Calu3 (cell line): ENCODE data around the gene ADGRV1. TPM values are rescaled to one million over a fixed set of nuclear protein-coding genes. Genes with fewer than 3 reads are reported as not detected.

Experiments
- BruUV-seq: library from RNA; stranded (reverse); fragments of 400-500 nt; replicated peaks from 2 replicates; lab custom pipeline; 2021; lab: Mats Ljungman, UMichigan
- CTCF ChIA-PET: fragments of 300-600 bp; sonication (Branson Sonifier 250); formaldehyde crosslinking; loops from one replicate; lab custom pipeline; 2022; ENCODE audit warnings: antibody characterized with exemption; lab: Charles Lee
- DNase-seq: peaks from one replicate; pipeline ENCODE4 v3.0.0; 2022
- H3K27ac Mint-ChIP-seq: one replicate; pipeline ENCODE4 v1.8.0; 2022; ENCODE audit warnings: mixed read lengths; ENCODE audit not compliant: unreplicated experiment
- H3K27me3 Mint-ChIP-seq: one replicate; pipeline ENCODE4 v1.8.0; 2022; ENCODE audit warnings: mixed read lengths; ENCODE audit not compliant: unreplicated experiment
- H3K36me3 Mint-ChIP-seq: one replicate; pipeline ENCODE4 v1.8.0; 2022; ENCODE audit warnings: mild to moderate bottlenecking, moderate library complexity, mixed read lengths; ENCODE audit not compliant: insufficient read depth, unreplicated experiment
- H3K4me1 Mint-ChIP-seq: one replicate; pipeline ENCODE4 v1.8.0; 2022; ENCODE audit warnings: mild to moderate bottlenecking, low read depth, mixed read lengths; ENCODE audit not compliant: unreplicated experiment
- H3K4me3 Mint-ChIP-seq: one replicate; pipeline ENCODE4 v1.8.0; 2022; ENCODE audit warnings: mild to moderate bottlenecking, low read depth, moderate library complexity, mixed read lengths; ENCODE audit not compliant: unreplicated experiment
- H3K9me3 Mint-ChIP-seq: one replicate; pipeline ENCODE4 v1.8.0; 2022; ENCODE audit warnings: low read depth, mixed read lengths; ENCODE audit not compliant: unreplicated experiment
- intact Hi-C: fragments of 100-400 bp; cut with micrococcal nuclease; formaldehyde crosslinking; loops from one replicate; pipeline ENCODE4 v1.10.0; 2022; ENCODE audit not compliant: unreplicated experiment
- total RNA-seq: library from RNA; stranded (reverse); gene quantifications from 2 replicates; pipeline ENCODE4 v1.2.3, GENCODE V29; 2022
- TF ChIP-seq, protein P1 (sequence below): fragments of 200-600 bp; IDR thresholded peaks from one replicate; pipeline ENCODE4 v1.8.0; 2022; ENCODE audit warnings: antibody characterized with exemption; ENCODE audit not compliant: unreplicated experiment

Gene ADGRV1
- total RNA-seq, 1 experiment from 2014 or later: 1.8 TPM

DNA sequence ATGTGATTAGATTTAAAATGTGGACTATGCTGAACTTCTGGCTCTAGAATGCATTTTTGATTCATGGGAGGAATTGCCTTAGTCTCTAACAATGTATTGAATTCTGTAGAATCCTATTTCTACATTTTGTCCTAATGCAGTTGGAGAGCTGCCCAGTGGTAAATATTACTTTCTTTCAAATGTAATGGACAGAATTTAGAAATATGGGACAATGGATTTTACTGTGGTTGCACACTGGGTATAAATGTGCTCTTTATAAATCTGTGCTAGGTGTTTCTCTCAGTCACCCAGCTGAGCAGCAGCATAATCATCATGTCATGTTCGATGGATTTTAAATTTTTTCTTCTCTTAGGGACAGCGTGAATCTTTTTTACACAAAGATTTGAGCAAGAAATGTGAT, 141.7 kb downstream of the ADGRV1 start:
- no peaks in the 10 kb centered on the region for H3K9me3 Mint-ChIP-seq
- no TSS peak for BruUV-seq

DNA sequence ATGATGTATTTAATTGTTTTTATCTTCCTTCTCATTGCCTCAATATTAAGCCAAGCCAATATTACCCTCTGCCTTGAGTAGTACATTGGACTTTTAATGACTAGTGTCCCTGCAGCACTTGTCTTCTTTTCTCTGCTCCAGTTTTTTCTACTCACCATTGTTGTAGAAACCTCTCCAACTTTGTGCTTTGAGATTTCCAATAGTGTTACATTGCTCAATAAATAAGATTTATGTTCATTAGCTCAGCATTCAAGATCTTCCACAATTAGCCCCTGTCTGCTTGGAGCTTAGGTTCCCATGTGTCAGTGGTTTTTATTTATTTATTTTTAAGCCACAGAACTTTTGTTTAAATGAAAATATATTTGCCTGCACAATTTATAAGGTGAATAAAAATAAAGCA, 145.3 kb downstream of the ADGRV1 start:
- Mint-ChIP-seq H3K4me3 (no peak overlapping the region), H3K9me3 (no peaks in the 10 kb centered on the region), H3K27me3 (no peaks in the 10 kb centered on the region), H3K36me3 (no peaks in the 10 kb centered on the region), H3K4me1 (no peaks in the 10 kb centered on the region), H3K27ac (no peak overlapping the region)
- no TSS peak for BruUV-seq
- CTCF ChIA-PET: no interaction called here
- intact Hi-C loops: no loop called here
- TF ChIP-seq, protein P1, sequence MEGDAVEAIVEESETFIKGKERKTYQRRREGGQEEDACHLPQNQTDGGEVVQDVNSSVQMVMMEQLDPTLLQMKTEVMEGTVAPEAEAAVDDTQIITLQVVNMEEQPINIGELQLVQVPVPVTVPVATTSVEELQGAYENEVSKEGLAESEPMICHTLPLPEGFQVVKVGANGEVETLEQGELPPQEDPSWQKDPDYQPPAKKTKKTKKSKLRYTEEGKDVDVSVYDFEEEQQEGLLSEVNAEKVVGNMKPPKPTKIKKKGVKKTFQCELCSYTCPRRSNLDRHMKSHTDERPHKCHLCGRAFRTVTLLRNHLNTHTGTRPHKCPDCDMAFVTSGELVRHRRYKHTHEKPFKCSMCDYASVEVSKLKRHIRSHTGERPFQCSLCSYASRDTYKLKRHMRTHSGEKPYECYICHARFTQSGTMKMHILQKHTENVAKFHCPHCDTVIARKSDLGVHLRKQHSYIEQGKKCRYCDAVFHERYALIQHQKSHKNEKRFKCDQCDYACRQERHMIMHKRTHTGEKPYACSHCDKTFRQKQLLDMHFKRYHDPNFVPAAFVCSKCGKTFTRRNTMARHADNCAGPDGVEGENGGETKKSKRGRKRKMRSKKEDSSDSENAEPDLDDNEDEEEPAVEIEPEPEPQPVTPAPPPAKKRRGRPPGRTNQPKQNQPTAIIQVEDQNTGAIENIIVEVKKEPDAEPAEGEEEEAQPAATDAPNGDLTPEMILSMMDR: no peak
- no peak for DNase-seq

More for the DNA sequence above, 141.7 kb downstream of the ADGRV1 start:
- no peaks in the 10 kb centered on the region for H3K27me3 Mint-ChIP-seq
- intact Hi-C loops: no loop called here
- TF ChIP-seq, protein P1: no peak
- no peaks in the 10 kb centered on the region for H3K4me1 Mint-ChIP-seq
- no peak overlapping the region for H3K4me3 Mint-ChIP-seq
- CTCF ChIA-PET: no interaction called here
- DNase-seq: no peak
- no peaks in the 10 kb centered on the region for H3K36me3 Mint-ChIP-seq
- H3K27ac Mint-ChIP-seq: no peak overlapping the region

DNA sequence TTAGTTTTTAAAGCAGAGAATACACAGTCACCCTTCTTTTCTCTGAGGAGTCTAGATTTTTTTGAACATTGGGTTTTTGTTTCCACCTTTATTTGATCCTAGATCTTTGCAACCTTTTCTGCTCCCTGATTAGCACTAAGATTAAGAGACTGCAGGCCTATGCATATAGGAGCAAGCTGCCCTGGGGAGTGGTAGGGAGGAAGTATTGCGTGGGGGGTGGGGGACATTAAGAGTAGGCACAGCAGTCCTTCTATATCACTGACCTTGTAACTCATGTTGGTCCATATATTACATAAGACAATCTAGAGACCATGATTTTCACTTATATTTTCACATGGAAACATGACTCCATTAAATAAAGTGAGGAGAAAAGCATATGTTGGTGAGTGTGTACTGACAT, 149.1 kb downstream of the ADGRV1 start:
- no TSS peak for BruUV-seq
- TF ChIP-seq, protein P1: no peak
- no peaks in the 10 kb centered on the region for H3K4me1 Mint-ChIP-seq
- no peaks in the 10 kb centered on the region for H3K9me3 Mint-ChIP-seq
- H3K27me3 Mint-ChIP-seq: no peaks in the 10 kb centered on the region
- CTCF ChIA-PET: interaction anchor here (0.7 to 3.3 kb wide), 2 partner anchors 76 to 182 kb away, joined by 3 to 21 read pairs; no protein-coding TSS in a partner anchor
- H3K4me3 Mint-ChIP-seq: no peak overlapping the region
- no peaks in the 10 kb centered on the region for H3K36me3 Mint-ChIP-seq
- DNase-seq: no peak
- H3K27ac Mint-ChIP-seq: no peak overlapping the region
- intact Hi-C loops: loop anchor here (5.0 kb wide), 1 partner anchor 710 kb away; no protein-coding TSS in a partner anchor

DNA sequence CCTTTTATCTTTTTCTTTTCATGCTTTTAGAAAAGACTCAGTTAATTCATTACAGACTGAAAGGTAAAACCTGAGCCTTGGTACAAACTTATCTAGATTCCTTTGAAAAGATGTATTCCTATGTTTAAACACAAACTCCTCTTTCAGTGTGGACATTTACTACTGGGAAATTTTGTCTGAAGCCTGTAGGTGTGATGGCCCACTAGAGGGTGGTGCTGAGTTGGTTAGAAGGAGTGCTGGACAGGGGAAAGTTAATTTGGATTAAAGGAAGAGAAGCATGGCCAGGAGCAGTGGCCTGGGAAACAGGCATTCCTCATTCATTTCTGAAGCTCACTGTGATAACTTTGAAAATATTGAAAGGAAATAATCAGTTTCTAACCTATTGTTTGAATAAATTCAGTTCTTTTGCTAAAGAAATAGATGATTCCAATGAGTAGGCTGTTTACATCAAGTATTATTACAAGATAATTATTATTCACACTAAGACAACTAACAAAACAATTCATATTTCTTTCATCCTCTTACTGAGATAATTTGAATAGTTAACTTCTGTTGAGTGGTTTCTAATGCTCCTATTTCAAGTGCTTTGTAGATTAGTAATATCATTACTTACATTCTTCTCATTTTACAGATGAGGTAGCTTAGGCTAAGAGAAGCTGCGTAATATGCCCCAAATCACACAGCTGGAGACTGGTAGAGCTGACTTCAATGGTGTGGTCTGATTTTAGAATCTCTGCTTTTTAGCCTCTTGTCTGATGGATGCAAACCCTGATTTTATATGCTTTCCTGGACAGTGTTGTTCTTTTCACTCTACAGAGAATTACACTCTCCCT, 150.9 kb downstream of the ADGRV1 start:
- Mint-ChIP-seq H3K4me1 (no peaks in the 10 kb centered on the region), H3K27me3 (no peaks in the 10 kb centered on the region), H3K36me3 (no peaks in the 10 kb centered on the region), H3K27ac (no peak overlapping the region), H3K9me3 (no peaks in the 10 kb centered on the region), H3K4me3 (no peak overlapping the region)
- TF ChIP-seq, protein P1: peak; percentile 57
- CTCF ChIA-PET: interaction anchor here (0.6 to 3.3 kb wide), 3 partner anchors 17 to 74 kb away, joined by 3 to 21 read pairs (median 4); no protein-coding TSS in a partner anchor
- intact Hi-C loops: loop anchor here (1.0 to 5.0 kb wide), 2 partner anchors 74 to 708 kb away; no protein-coding TSS in a partner anchor
- peak; percentile 71 for DNase-seq
- no TSS peak for BruUV-seq
